ENCODE data around the gene CTSA. TPM values are rescaled to one million over a fixed set of nuclear protein-coding genes. Genes with fewer than 3 reads are reported as not detected.

CTSA gene
- total RNA-seq, 1 donor from 2014 or later, result 15.1 TPM

- Histone ChIP-seq H2AFZ (replicated peaks) (no peak overlapping the region), H3K4me2 (peak overlapping the region; percentile 88), H3K4me3 (peak overlapping the region; percentile 68), H3K4me1 (peaks cover 5% of the 10 kb centered on the region), H3K27me3 (peaks cover 4% of the 10 kb centered on the region), H4K20me1 (ENCODE audit: low read depth) (no peaks in the 10 kb centered on the region), H3K27ac (no peak overlapping the region), H3K36me3 (no peaks in the 10 kb centered on the region), H3K9ac (no peak overlapping the region), H3F3A (ENCODE audit: low read depth) (peaks cover 9% of the 10 kb centered on the region), H3K79me2 (ENCODE audit: low read depth) (peaks cover 7% of the 10 kb centered on the region), H3K9me3 (ENCODE audit: low read depth) (no peaks in the 10 kb centered on the region)
- Mint-ChIP-seq H3K27me3 (ENCODE audit: insufficient read depth, low read depth) (peaks cover 3% of the 10 kb centered on the region), H3K9me3 (no peaks in the 10 kb centered on the region), H3K4me3 (peak overlapping the region; percentile 92), H3K36me3 (peaks cover 12% of the 10 kb centered on the region), H3K27ac (peak overlapping the region; percentile 95), H3K4me1 (peaks cover 28% of the 10 kb centered on the region)
- DNase-seq (ENCODE audit: low spot score), result peak; percentile 100
- TF ChIP-seq CTCF (IDR thresholded peaks at IDR 0.05) (no peak), EZH2phosphoT487 (IDR thresholded peaks at IDR 0.05) (no peak), EZH2 (IDR thresholded peaks at IDR 0.05) (no peak)
These were observed 19.7 kb downstream of the CTSA start for GRCh38 chr20:45910670-45911485.

DNA sequence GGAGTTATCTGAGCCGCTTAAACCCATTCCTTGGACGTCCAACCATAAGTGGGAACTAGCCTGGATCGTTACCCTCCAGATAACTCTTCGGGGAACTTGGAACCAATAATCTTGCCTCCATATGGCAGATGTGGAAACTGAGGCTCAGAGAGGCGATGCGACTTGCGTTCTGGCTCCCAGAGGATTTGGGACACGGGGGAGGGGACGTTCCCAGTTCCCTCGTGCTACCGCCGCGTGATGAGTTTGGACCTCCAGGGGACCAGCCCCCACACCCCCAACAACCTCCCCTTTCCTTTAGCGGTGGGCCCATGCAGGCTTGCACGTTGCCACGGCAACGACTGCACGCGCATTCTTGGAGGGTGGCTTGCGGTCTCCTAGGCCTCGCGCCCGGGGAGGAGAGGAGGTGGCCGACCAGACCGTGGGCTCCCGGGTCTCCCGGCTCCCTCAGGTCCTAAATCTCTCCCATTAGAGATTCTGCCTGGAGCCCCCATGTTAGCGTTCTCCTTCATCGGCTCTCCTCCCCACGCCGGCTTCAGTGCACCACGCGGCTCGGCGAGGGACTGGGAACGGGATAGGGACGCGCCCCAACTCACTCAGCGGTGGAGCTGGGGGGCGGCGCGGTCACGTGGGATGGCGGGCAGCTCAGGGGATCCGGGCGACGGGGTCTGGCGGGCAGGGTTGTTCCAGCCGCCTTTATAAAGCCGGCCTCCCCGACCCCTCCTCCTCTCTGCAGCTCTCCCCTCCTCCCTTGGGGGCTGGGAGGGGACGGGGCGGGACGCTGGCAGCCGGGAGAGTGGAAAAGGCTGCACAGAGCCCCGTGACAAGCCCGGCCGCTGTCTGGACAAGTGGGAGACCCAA is 20.6 kb downstream of the CTSA start, which contains the start of gene PLTP:
PLTP (minus strand) TSS at position 670 of the 858 bp plus-strand sequence. CDS start 703 bp downstream, outside the sequence.
- no peaks in the 10 kb centered on the region for H3K36me3 ChIP-seq
- Mint-ChIP-seq H3K27ac (peak within 1 kb of the TSS; percentile 95), H3K9me3 (no peaks in the 10 kb centered on the region), H3K36me3 (peaks cover 10% of the 10 kb centered on the region), H3K4me3 (peak within 1 kb of the TSS; percentile 92), H3K27me3 (ENCODE audit: insufficient read depth, low read depth) (peaks cover 3% of the 10 kb centered on the region), H3K4me1 (peaks cover 28% of the 10 kb centered on the region)
- H4K20me1 ChIP-seq (ENCODE audit: low read depth), result no peaks in the 10 kb centered on the region
- H3K9ac ChIP-seq, result no peak within 1 kb of the TSS
- TF ChIP-seq CTCF (IDR thresholded peaks at IDR 0.05) (no peak), EZH2phosphoT487 (IDR thresholded peaks at IDR 0.05) (no peak)
- H3K4me2 ChIP-seq, result peak within 1 kb of the TSS; percentile 88
- H3K27ac ChIP-seq, result no peak within 1 kb of the TSS
- peaks cover 5% of the 10 kb centered on the region for H3K4me1 ChIP-seq
- peaks cover 7% of the 10 kb centered on the region for H3K79me2 ChIP-seq (ENCODE audit: low read depth)
- H3K9me3 ChIP-seq (ENCODE audit: low read depth), result no peaks in the 10 kb centered on the region
- peaks cover 9% of the 10 kb centered on the region for H3F3A ChIP-seq (ENCODE audit: low read depth)
- DNase-seq (ENCODE audit: low spot score), result peak; percentile 89
- H3K27me3 ChIP-seq, result peaks cover 4% of the 10 kb centered on the region
- H2AFZ ChIP-seq (replicated peaks), result peak within 1 kb of the TSS; percentile 48
- H3K4me3 ChIP-seq, result peak within 1 kb of the TSS; percentile 68

DNA sequence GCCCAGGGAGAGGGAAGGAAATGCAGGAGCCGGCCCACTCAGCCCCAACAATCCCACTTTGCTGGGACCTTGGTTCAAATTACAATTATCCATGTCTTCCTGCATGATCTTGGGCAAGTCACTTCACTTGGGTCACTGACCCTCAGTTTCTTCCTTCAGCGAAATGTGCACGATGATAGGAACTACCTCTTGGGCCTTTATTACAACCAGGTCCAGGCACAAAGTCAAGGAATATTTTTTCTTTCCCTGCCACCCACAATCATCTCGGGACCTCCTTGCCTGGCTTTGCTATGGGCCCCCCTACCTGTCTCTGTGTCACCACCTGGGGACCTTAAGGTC is 21.2 kb downstream of the CTSA start:
- TF ChIP-seq EZH2 (IDR thresholded peaks at IDR 0.05) (no peak), CTCF (IDR thresholded peaks at IDR 0.05) (no peak), EZH2phosphoT487 (IDR thresholded peaks at IDR 0.05) (no peak)
- peak overlapping the region; percentile 57 for H3K27ac Mint-ChIP-seq
- H3K4me3 Mint-ChIP-seq, result peak overlapping the region; percentile 92
- Histone ChIP-seq H3K36me3 (no peaks in the 10 kb centered on the region), H3F3A (ENCODE audit: low read depth) (peaks cover 9% of the 10 kb centered on the region), H4K20me1 (ENCODE audit: low read depth) (no peaks in the 10 kb centered on the region), H3K4me3 (peak overlapping the region; percentile 68), H3K79me2 (ENCODE audit: low read depth) (peaks cover 7% of the 10 kb centered on the region), H3K27me3 (peaks cover 4% of the 10 kb centered on the region), H3K9me3 (ENCODE audit: low read depth) (no peaks in the 10 kb centered on the region), H3K27ac (no peak overlapping the region), H3K4me1 (peaks cover 5% of the 10 kb centered on the region), H2AFZ (replicated peaks) (peak overlapping the region; percentile 48), H3K4me2 (peak overlapping the region; percentile 88), H3K9ac (no peak overlapping the region)
- peaks cover 3% of the 10 kb centered on the region for H3K27me3 Mint-ChIP-seq (ENCODE audit: insufficient read depth, low read depth)
- peaks cover 28% of the 10 kb centered on the region for H3K4me1 Mint-ChIP-seq
- peaks cover 8% of the 10 kb centered on the region for H3K36me3 Mint-ChIP-seq
- no peaks in the 10 kb centered on the region for H3K9me3 Mint-ChIP-seq
- no peak for DNase-seq (ENCODE audit: low spot score)

Measured in neural progenitor cell (in vitro differentiated cells).